GM21576 (cell line): Measurements from ENCODE around the gene IFI44L.

Experiments
- ATAC-seq: cut with Tn5 transposase; IDR thresholded peaks from one replicate; pipeline ENCODE4 v1.9.1; 2021; ENCODE audit warnings: mild to moderate bottlenecking, moderate library complexity; ENCODE audit not compliant: unreplicated experiment

The IFI44L gene

DNA sequence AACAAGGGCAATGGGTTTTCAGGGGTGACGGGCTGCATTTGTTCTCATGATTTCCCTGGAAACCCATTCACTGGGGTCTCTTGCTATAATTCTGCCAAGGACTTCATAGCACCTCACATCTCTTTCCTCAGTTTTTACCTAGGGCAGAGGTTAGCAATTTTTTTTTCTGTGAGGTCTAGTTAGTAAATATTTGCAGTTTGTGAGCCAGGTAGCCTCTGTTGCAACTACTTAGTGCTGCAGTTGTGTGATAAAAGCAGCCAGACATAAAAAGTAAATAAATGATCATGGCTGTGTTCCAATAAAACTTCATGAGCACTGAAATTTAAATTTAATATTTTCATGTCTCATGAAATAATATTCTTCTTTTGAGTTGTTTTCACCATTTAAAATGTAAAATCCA is 67.1 kb downstream of the IFI44L start:
- ATAC-seq = no peak

DNA sequence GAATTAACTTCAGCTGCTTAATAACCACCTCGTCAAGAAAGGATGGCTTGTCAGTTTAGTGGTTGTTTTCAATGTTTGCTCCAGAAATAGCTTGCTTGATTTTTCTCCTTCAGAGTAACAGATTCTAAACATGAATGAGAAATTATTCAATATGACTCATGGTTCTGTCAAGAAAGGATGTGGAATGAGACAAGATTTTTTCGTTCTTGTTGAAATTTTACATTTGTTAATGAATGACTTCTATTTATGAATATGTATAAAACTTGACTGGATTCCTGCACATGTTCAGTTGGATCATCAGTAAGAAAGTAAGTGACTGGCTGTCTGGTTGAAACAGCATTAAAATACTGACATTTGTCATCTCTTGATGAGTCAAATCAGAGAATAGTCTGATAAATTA is 67.7 kb downstream of the IFI44L start:
- ATAC-seq = no peak

DNA sequence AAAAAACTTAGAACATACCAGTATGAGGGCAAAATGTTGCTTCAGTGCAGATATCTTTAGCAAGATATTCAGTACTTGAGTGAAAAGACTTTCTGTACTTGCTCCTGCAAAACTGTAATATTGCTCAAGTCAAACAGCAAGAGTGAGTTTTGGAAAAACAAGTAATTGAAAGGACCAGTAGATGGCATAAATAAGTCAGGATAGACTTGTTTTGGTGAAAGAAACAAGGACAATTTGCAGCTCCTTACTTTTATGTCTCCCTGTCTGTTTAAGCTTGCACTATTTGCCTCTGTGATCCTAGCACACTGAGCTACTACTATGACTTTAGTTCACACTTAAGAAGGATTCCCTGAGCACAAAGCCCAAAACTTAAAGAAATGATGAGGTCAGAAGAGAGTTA is 68.4 kb downstream of the IFI44L start:
- no peak for ATAC-seq

DNA sequence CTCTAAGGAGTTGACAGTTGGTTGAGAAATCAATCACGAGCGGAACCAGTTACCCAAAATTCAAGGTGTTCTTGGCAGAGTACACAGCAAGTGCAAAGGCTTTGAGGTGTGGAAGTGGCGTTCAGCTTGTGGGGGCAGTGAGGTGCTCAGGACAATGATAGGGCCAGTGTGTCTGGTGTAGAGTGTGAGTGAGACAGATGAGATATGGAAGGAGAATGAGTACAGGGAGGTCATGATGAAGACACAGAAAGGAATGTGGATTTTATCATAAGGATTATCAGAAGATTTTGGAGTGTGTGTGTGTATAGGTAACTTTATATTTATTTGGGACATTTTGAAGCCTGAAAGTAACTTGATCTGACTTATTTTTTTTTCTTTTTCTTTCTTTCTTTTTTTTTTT is 70.3 kb downstream of the IFI44L start:
- no peak for ATAC-seq

DNA sequence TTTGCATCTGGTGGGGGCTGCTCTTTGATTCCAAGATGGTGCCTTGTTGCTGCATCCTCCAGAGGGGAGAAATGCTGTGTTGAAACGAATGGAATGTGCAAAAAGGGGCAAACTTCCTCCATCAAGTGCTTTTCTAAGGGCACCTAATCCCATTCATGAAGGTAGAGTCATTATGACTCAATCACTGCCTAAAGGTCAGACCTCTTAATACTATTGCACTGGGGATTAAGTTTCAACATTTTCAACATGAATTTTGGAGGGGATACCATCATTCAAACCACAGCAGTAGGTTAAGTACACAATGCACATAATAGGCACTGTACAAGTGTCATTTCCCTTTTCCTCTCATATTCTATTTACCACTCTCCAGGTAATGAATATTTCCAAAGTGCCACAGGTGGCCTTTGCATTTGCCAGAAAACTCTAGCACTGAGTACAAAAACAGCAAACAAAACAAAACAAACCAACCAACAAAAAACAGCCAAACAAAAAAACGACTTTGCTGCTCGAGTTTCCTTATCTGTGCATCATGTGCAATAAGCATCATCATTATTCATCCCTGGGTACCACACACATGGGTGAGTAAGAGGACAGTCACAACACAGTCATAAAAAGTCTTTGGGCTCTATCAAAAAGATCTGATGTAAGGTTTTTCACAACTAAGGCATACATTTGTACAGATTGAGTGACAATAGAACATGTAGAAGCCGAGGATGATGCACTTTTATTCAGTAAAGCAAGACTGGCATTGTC is 71.9 kb downstream of the IFI44L start:
- ATAC-seq = no peak
